K562 (cell line): ENCODE measurements around the gene GTPBP2. TPM values are rescaled to one million over a fixed set of nuclear protein-coding genes. Genes with fewer than 3 reads are reported as not detected.
A peak's percentile ranks its signal among the peaks of the same experiment; 100 is the strongest.

ENCODE experiments used
- EGR1 ChIP-seq: fragments of 450-650 bp; conservative IDR thresholded peaks from 2 replicates; pipeline ENCODE4 v1.6.1; 2017; ENCODE audit warnings: mild to moderate bottlenecking
- FIP1L1 ChIP-seq: fragments of 200-400 bp; formaldehyde crosslinking; IDR thresholded peaks from 2 replicates; pipeline ENCODE4 v1.6.1; 2018; ENCODE audit warnings: mild to moderate bottlenecking, low read depth, low read length; ENCODE audit not compliant: poor library complexity, severe bottlenecking
- KDM1A ChIP-seq, 2 experiments: fragments of 450-650 bp; IDR thresholded peaks; 2 replicates each; pipeline ENCODE4 v1.6.1; 2016; ENCODE audit warnings: mild to moderate bottlenecking in 2 of 2
- KLF16 ChIP-seq: IDR thresholded peaks from 2 replicates; pipeline ENCODE4 v1.6.1; 2016; ENCODE audit warnings: antibody characterized with exemption
- OTX1 ChIP-seq: fragments of 450-650 bp; formaldehyde crosslinking; IDR thresholded peaks from 2 replicates; pipeline ENCODE4 v1.4.0; 2022; ENCODE audit warnings: mild to moderate bottlenecking
- RAD21 ChIP-seq, 2 experiments: fragments of 250-450 bp in 1 of 2; fragments of 450-650 bp in 1 of 2; sonication (Bioruptor Pico) in 1 of 2; formaldehyde crosslinking in 1 of 2; IDR thresholded peaks in 1 of 2; conservative IDR thresholded peaks in 1 of 2; 2 replicates each; pipeline versions ENCODE4 v1.4.0 to v1.8.0; 2020 to 2022; ENCODE audit warnings: mild to moderate bottlenecking in 2 of 2, moderate library complexity in 1 of 2
- SMAD2 ChIP-seq: fragments of 150-350 bp; IDR thresholded peaks from 2 replicates; pipeline ENCODE4 v1.6.1; 2014; ENCODE audit warnings: low read depth, mild to moderate bottlenecking, low read length
- SNAPC5 ChIP-seq: fragments of 250-450 bp; sonication (Bioruptor Pico); IDR thresholded peaks from 2 replicates; pipeline ENCODE4 v1.8.0; 2021; ENCODE audit warnings: moderate library complexity, mild to moderate bottlenecking, inconsistent platforms
- STAT5A ChIP-seq: IDR thresholded peaks from 2 replicates; pipeline ENCODE4 v1.6.1; 2012; ENCODE audit warnings: low read length, inconsistent platforms, borderline replicate concordance
- TAF1 ChIP-seq: IDR thresholded peaks from 2 replicates; pipeline ENCODE4 v1.6.1; 2011; ENCODE audit warnings: mild to moderate bottlenecking, low read length, moderate library complexity; ENCODE audit not compliant: insufficient read depth, control insufficient read depth, severe bottlenecking; ENCODE audit errors: extremely low read depth
- TARDBP ChIP-seq: fragments of 450-650 bp; IDR thresholded peaks from 2 replicates; pipeline ENCODE4 v1.6.1; 2016
- TCFL5 ChIP-seq: fragments of 250-450 bp; sonication (Bioruptor Pico); conservative IDR thresholded peaks from 2 replicates; pipeline ENCODE4 v1.6.1; 2021; ENCODE audit warnings: mild to moderate bottlenecking, moderate library complexity, matching md5 sums
- ZFP91 ChIP-seq: sonication (generic); formaldehyde crosslinking; IDR thresholded peaks from 2 replicates; pipeline ENCODE4 v1.8.0; 2022; ENCODE audit warnings: mild to moderate bottlenecking, missing genetic modification reagents
- ZNF79 ChIP-seq: fragments of 250-450 bp; sonication (Bioruptor Pico); IDR thresholded peaks from 2 replicates; pipeline ENCODE4 v1.4.0; 2020; ENCODE audit warnings: low read depth, mild to moderate bottlenecking, moderate library complexity
- polyA plus RNA-seq, 8 experiments: library from polyadenylated mRNA; depleted of rRNA in 4 of 8; stranded (reverse) in 5 of 8; unstranded in 3 of 8; fragments of >200 nt; fragmentation: Nextera tagmentation in 2 of 8; fragmentation: Illumina TruSeq in 1 of 8; extraction: Ambion mirVana in 2 of 8; extraction: Trizol in 1 of 8; gene quantifications; 2 replicates each; pipeline versions ENCODE4 v1.2.1 to v1.2.3, GENCODE V29; 2011 to 2014; ENCODE audit warnings: inconsistent platforms in 1 of 8, missing spikeins in 1 of 8
- total RNA-seq, 7 experiments: library from RNA; depleted of rRNA in 6 of 7; stranded (reverse); fragments of >200 nt in 6 of 7; fragmentation: Illumina TruSeq in 2 of 7; extraction: Trizol in 2 of 7; gene quantifications; 2 replicates each; pipeline versions ENCODE4 v1.2.1 to v1.2.3, GENCODE V29; 2011 to 2021; ENCODE audit warnings: low replicate concordance in 1 of 7
- TF ChIP-seq, protein P1 (sequence below): fragments of 450-650 bp; IDR thresholded peaks from 2 replicates; pipeline ENCODE4 v1.6.1; 2016; ENCODE audit warnings: low read depth

GTPBP2 gene
- total and polyA plus RNA-seq, 9 of the 15 experiments (the other 6 are each of a cell fraction or from before 2014, with no cell fraction given) = 48.4 to 196 (median 111) TPM

- no peak for TF ChIP-seq KLF16
- TF ChIP-seq SMAD2 = no peak
- TF ChIP-seq STAT5A = no peak
- TF ChIP-seq TCFL5 (CRISPR knock-in tag) = peak; percentile 74; the same call in 1 of the 2 replicates
- TF ChIP-seq TARDBP = no peak; the same call in 1 of the 2 replicates
- TF ChIP-seq EGR1 = no peak
- TF ChIP-seq ZFP91 (CRISPR knock-in tag) = no peak
- no peak for TF ChIP-seq KDM1A (IDR thresholded peaks at IDR 0.05)
- TF ChIP-seq ZNF79 (CRISPR knock-in tag) = peak; percentile 70; the same call in 1 of the 2 replicates
- TF ChIP-seq SNAPC5 (CRISPR knock-in tag) = no peak
- TF ChIP-seq, protein P1, sequence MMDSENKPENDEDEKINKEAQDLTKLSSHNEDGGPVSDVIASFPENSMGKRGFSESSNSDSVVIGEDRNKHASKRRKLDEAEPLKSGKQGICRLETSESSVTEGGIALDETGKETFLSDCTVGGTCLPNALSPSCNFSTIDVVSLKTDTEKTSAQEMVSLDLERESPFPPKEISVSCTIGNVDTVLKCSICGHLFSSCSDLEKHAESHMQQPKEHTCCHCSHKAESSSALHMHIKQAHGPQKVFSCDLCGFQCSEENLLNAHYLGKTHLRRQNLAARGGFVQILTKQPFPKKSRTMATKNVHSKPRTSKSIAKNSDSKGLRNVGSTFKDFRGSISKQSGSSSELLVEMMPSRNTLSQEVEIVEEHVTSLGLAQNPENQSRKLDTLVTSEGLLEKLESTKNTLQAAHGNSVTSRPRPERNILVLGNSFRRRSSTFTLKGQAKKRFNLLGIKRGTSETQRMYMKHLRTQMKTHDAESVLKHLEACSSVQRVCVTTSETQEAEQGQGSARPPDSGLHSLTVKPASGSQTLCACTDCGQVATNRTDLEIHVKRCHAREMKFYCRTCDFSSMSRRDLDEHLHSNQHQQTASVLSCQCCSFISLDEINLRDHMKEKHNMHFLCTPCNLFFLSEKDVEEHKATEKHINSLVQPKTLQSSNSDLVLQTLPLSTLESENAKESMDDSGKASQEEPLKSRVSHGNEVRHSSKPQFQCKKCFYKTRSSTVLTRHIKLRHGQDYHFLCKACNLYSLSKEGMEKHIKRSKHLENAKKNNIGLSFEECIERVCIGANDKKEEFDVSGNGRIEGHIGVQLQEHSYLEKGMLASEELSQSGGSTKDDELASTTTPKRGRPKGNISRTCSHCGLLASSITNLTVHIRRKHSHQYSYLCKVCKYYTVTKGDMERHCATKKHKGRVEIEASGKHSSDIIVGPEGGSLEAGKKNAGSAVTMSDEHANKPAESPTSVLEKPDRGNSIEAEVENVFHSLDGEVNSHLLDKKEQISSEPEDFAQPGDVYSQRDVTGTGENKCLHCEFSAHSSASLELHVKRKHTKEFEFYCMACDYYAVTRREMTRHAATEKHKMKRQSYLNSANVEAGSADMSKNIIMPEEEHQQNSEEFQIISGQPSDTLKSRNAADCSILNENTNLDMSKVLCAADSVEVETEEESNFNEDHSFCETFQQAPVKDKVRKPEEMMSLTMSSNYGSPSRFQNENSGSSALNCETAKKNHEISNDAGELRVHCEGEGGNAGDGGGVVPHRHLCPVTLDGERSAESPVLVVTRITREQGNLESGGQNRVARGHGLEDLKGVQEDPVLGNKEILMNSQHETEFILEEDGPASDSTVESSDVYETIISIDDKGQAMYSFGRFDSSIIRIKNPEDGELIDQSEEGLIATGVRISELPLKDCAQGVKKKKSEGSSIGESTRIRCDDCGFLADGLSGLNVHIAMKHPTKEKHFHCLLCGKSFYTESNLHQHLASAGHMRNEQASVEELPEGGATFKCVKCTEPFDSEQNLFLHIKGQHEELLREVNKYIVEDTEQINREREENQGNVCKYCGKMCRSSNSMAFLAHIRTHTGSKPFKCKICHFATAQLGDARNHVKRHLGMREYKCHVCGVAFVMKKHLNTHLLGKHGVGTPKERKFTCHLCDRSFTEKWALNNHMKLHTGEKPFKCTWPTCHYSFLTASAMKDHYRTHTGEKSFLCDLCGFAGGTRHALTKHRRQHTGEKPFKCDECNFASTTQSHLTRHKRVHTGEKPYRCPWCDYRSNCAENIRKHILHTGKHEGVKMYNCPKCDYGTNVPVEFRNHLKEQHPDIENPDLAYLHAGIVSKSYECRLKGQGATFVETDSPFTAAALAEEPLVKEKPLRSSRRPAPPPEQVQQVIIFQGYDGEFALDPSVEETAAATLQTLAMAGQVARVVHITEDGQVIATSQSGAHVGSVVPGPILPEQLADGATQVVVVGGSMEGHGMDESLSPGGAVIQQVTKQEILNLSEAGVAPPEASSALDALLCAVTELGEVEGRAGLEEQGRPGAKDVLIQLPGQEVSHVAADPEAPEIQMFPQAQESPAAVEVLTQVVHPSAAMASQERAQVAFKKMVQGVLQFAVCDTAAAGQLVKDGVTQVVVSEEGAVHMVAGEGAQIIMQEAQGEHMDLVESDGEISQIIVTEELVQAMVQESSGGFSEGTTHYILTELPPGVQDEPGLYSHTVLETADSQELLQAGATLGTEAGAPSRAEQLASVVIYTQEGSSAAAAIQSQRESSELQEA = no peak
- peak; percentile 13 to 31; a peak in 3 of 4 replicates for TF ChIP-seq RAD21 (CRISPR knock-in tag; conservative IDR thresholded peaks at IDR 0.05 in 1 of 2, IDR thresholded peaks at IDR 0.05 in 1 of 2)
- peak; percentile 50 for TF ChIP-seq OTX1 (CRISPR knock-in tag)
- TF ChIP-seq FIP1L1 = no peak
- peak; percentile 86 for TF ChIP-seq TAF1
Observed at GRCh38 chr6:43627008-43627825, 1.8 kb downstream of the GTPBP2 start (continued).
